ENCODE data around the gene CDADC1. TPM values are rescaled to one million over a fixed set of nuclear protein-coding genes. Genes with fewer than 3 reads are reported as not detected.

The CDADC1 gene
- polyA plus RNA-seq, 3 donors, result 3.5 to 6.4 (median 5.2) TPM

- no peak overlapping the region for H3K9ac ChIP-seq (ENCODE audit: insufficient read depth, low read length, poor library complexity, severe bottlenecking)
- no peak overlapping the region for H2AFZ ChIP-seq (ENCODE audit: insufficient read depth, low read depth, low read length, poor library complexity, severe bottlenecking)
- no peaks in the 10 kb centered on the region for H3K9me3 ChIP-seq (replicated peaks in 1 of 2; ENCODE audit: control insufficient read depth in 1 of 2, insufficient read depth in 1 of 2, low read length in 2 of 2)
- H3K4me1 ChIP-seq (ENCODE audit: control insufficient read depth in 1 of 2, insufficient read depth in 2 of 2, low read length in 2 of 2), result no peaks in the 10 kb centered on the region
- Mint-ChIP-seq H3K27me3 (ENCODE audit: low read depth in 3 of 3) (no peaks in the 10 kb centered on the region), H3K27ac (no peak overlapping the region), H3K4me3 (no peak overlapping the region), H3K36me3 (no peaks in the 10 kb centered on the region), H3K4me1 (no peaks in the 10 kb centered on the region), H3K9me3 (no peaks in the 10 kb centered on the region)
- H3K36me3 ChIP-seq (replicated peaks in 1 of 2; ENCODE audit: control insufficient read depth in 1 of 2, insufficient read depth in 2 of 2, low read length in 2 of 2), result no peaks in the 10 kb centered on the region
- no CpG with 5 or more reads among the region's 2 CpGs for WGBS (ENCODE audit: insufficient coverage)
- no peak overlapping the region for H3K27ac ChIP-seq (ENCODE audit: low read depth in 1 of 2, low read length in 2 of 2)
- H3K27me3 ChIP-seq (ENCODE audit: control insufficient read depth in 2 of 2, insufficient read depth in 2 of 2, low read length in 2 of 2), result no peaks in the 10 kb centered on the region
- H3K4me2 ChIP-seq (replicated peaks; ENCODE audit: extremely low read depth, low read length, poor library complexity, severe bottlenecking), result no peak overlapping the region
- DNase-seq, result no peak
- TF ChIP-seq CTCF (IDR thresholded peaks at IDR 0.05), result no peak
- intact Hi-C loops (cut with micrococcal nuclease), result no loop called here
- no peak overlapping the region for H3K4me3 ChIP-seq (replicated peaks in 1 of 3; ENCODE audit: low read depth in 2 of 3, low read length in 3 of 3)
- no peaks in the 10 kb centered on the region for H4K20me1 ChIP-seq (ENCODE audit: insufficient read depth, low read length)
- H3K79me2 ChIP-seq (ENCODE audit: insufficient read depth, low read length), result no peaks in the 10 kb centered on the region
Observed at GRCh38 chr13:49322702-49323101, 75.0 kb downstream of the CDADC1 start.

GRCh38 chr13:49323344-49323743, 75.6 kb downstream of the CDADC1 start:
- H3K4me1 ChIP-seq (ENCODE audit: control insufficient read depth in 1 of 2, insufficient read depth in 2 of 2, low read length in 2 of 2), result no peaks in the 10 kb centered on the region
- H3K27ac ChIP-seq (ENCODE audit: low read depth in 1 of 2, low read length in 2 of 2), result no peak overlapping the region
- intact Hi-C loops (cut with micrococcal nuclease), result no loop called here
- no peak overlapping the region for H2AFZ ChIP-seq (ENCODE audit: insufficient read depth, low read depth, low read length, poor library complexity, severe bottlenecking)
- H3K79me2 ChIP-seq (ENCODE audit: insufficient read depth, low read length), result no peaks in the 10 kb centered on the region
- H3K27me3 Mint-ChIP-seq (ENCODE audit: low read depth in 3 of 3), result no peaks in the 10 kb centered on the region
- DNase-seq, result no peak
- no peaks in the 10 kb centered on the region for H3K9me3 Mint-ChIP-seq
- H3K27ac Mint-ChIP-seq, result no peak overlapping the region
- H3K4me2 ChIP-seq (replicated peaks; ENCODE audit: extremely low read depth, low read length, poor library complexity, severe bottlenecking), result no peak overlapping the region
- no peaks in the 10 kb centered on the region for H3K4me1 Mint-ChIP-seq
- 100% methylated on average over 4 of the region's 7 CpGs for WGBS (ENCODE audit: insufficient coverage)
- H3K36me3 Mint-ChIP-seq, result no peaks in the 10 kb centered on the region
- no peaks in the 10 kb centered on the region for H3K36me3 ChIP-seq (replicated peaks in 1 of 2; ENCODE audit: control insufficient read depth in 1 of 2, insufficient read depth in 2 of 2, low read length in 2 of 2)
- TF ChIP-seq CTCF (IDR thresholded peaks at IDR 0.05), result no peak
- H4K20me1 ChIP-seq (ENCODE audit: insufficient read depth, low read length), result no peaks in the 10 kb centered on the region
- no peaks in the 10 kb centered on the region for H3K9me3 ChIP-seq (replicated peaks in 1 of 2; ENCODE audit: control insufficient read depth in 1 of 2, insufficient read depth in 1 of 2, low read length in 2 of 2)
- no peak overlapping the region for H3K4me3 ChIP-seq (replicated peaks in 1 of 3; ENCODE audit: low read depth in 2 of 3, low read length in 3 of 3)
- H3K27me3 ChIP-seq (ENCODE audit: control insufficient read depth in 2 of 2, insufficient read depth in 2 of 2, low read length in 2 of 2), result no peaks in the 10 kb centered on the region
- no peak overlapping the region for H3K4me3 Mint-ChIP-seq
- no peak overlapping the region for H3K9ac ChIP-seq (ENCODE audit: insufficient read depth, low read length, poor library complexity, severe bottlenecking)
